BJ (cell line): ENCODE data around the gene LRP5. TPM values are rescaled to one million over a fixed set of nuclear protein-coding genes. Genes with fewer than 3 reads are reported as not detected.
"Not testable (repeated sequence)": the region's sequence is repeated elsewhere in the genome, so short reads cannot be mapped to it uniquely, and the experiment has no call there.

Experiments
- CTCF ChIA-PET: fragments of 350-600 bp; formaldehyde crosslinking; extraction: SDS; loops from one replicate; lab custom pipeline; 2021; ENCODE audit warnings: antibody characterized with exemption, inconsistent platforms; lab: Yijun Ruan, JAX
- POLR2A ChIA-PET: fragments of 300-600 bp; sonication (Branson Sonifier 250); formaldehyde crosslinking; extraction: SDS; loops from one replicate; lab custom pipeline; 2021; ENCODE audit warnings: antibody characterized with exemption; lab: Charles Lee
- DNase-seq: peaks from one replicate; pipeline ENCODE4 v3.0.0-alpha.2; 2011; ENCODE audit warnings: low read depth
- H3K27me3 ChIP-seq: 2 replicates; pipeline ENCODE4 v1.6.0; 2011; ENCODE audit warnings: low read length; ENCODE audit not compliant: control insufficient read depth, insufficient read depth
- H3K36me3 ChIP-seq: 2 replicates; pipeline ENCODE4 v1.5.1; 2011; ENCODE audit warnings: low read length; ENCODE audit not compliant: control insufficient read depth, insufficient read depth
- H3K4me3 ChIP-seq: 2 replicates; pipeline ENCODE4 v1.5.1; 2011; ENCODE audit warnings: low read depth, mild to moderate bottlenecking, control low read depth, low read length
- CTCF ChIP-seq: IDR thresholded peaks from 2 replicates; pipeline ENCODE4 v1.5.1; 2011; ENCODE audit warnings: low read depth, mild to moderate bottlenecking, control low read depth, inconsistent platforms, low read length, moderate library complexity; ENCODE audit not compliant: insufficient read depth
- polyA plus RNA-seq: library from polyadenylated mRNA; depleted of rRNA; stranded (reverse); fragments of >200 nt; gene quantifications from 2 replicates; pipeline ENCODE4 v1.2.3, GENCODE V29; 2011

Gene LRP5
- polyA plus RNA-seq, 1 experiment = 11.5 TPM

GRCh38 chr11:68282861-68283230, 29.5 kb upstream of the LRP5 start:
- no peak for DNase-seq
- Histone ChIP-seq H3K4me3 (no peak overlapping the region), H3K36me3 (no peaks in the 10 kb centered on the region), H3K27me3 (no peaks in the 10 kb centered on the region)
- POLR2A ChIA-PET = no interaction called here
- CTCF ChIA-PET = no interaction called here
- TF ChIP-seq CTCF = no peak

- H3K27me3 ChIP-seq, DNase-seq, POLR2A ChIA-PET, H3K4me3 ChIP-seq, H3K36me3 ChIP-seq: not testable (repeated sequence)
- CTCF ChIA-PET = interaction anchor here (5.4 kb wide), 1 partner anchor 13 kb away, joined by 35 read pairs; no protein-coding TSS in a partner anchor
Measured at GRCh38 chr11:68284588-68284987, 27.8 kb upstream of the LRP5 start.

GRCh38 chr11:68287419-68287818, 25.0 kb upstream of the LRP5 start:
- ChIA-PET CTCF (interaction anchor here (0.6 to 5.4 kb wide), 4 partner anchors 10 to 329 kb away, joined by 3 to 35 read pairs (median 3); no protein-coding TSS in a partner anchor), POLR2A (no interaction called here)
- no peak for DNase-seq
- Histone ChIP-seq H3K27me3 (no peaks in the 10 kb centered on the region), H3K4me3 (no peak overlapping the region), H3K36me3 (no peaks in the 10 kb centered on the region)
- no peak for TF ChIP-seq CTCF

GRCh38 chr11:68289456-68289855, 22.9 kb upstream of the LRP5 start:
- no peak for DNase-seq
- no peak for TF ChIP-seq CTCF
- Histone ChIP-seq H3K4me3 (no peak overlapping the region), H3K27me3 (no peaks in the 10 kb centered on the region), H3K36me3 (no peaks in the 10 kb centered on the region)
- CTCF ChIA-PET = no interaction called here
- POLR2A ChIA-PET = no interaction called here

GRCh38 chr11:68293708-68294107, 18.7 kb upstream of the LRP5 start:
- CTCF ChIA-PET = interaction anchor here (0.6 to 1.1 kb wide), 3 partner anchors 36 to 99 kb away, joined by 3 to 5 read pairs (median 3); no protein-coding TSS in a partner anchor
- Histone ChIP-seq H3K4me3 (no peak overlapping the region), H3K36me3 (no peaks in the 10 kb centered on the region), H3K27me3 (no peaks in the 10 kb centered on the region)
- no peak for DNase-seq
- POLR2A ChIA-PET = interaction anchor here (0.6 kb wide), 1 partner anchor 15 kb away, joined by 6 read pairs; no protein-coding TSS in a partner anchor
- TF ChIP-seq CTCF = no peak

GRCh38 chr11:68295271-68295670, 17.1 kb upstream of the LRP5 start:
- Histone ChIP-seq H3K4me3 (no peak overlapping the region), H3K36me3 (no peaks in the 10 kb centered on the region), H3K27me3 (no peaks in the 10 kb centered on the region; the same call in 1 of the 2 replicates)
- POLR2A ChIA-PET = no interaction called here
- CTCF ChIA-PET = interaction anchor here (1.3 to 6.7 kb wide), 4 partner anchors 24 to 88 kb away, joined by 6 to 93 read pairs (median 31); partner anchors contain the start of gene C11orf24
- no peak for DNase-seq
- TF ChIP-seq CTCF = no peak
